Tibial nerve (tissue), 4 donors: ENCODE results near the gene ZNF467. TPM values are rescaled to one million over a fixed set of nuclear protein-coding genes. Genes with fewer than 3 reads are reported as not detected.

Experiments
- DNase-seq, 2 donors: peaks; one replicate each; pipeline ENCODE4 v3.0.0-alpha.2; 2019; ENCODE audit warnings: low spot score in 2 of 2
- H3K27ac ChIP-seq, 4 donors: fragments of 200-600 bp; sonication (generic) in 3 of 4; one replicate each; pipeline ENCODE4 v1.5.1; 2017 to 2019; ENCODE audit warnings: mild to moderate bottlenecking in 1 of 4
- H3K27me3 ChIP-seq, 2 donors: fragments of 200-600 bp; sonication (generic) in 1 of 2; one replicate each; pipeline versions ENCODE4 v1.5.1 to v1.6.0; 2017 to 2019
- H3K36me3 ChIP-seq, 3 donors: fragments of 200-600 bp; sonication (generic); one replicate each; pipeline ENCODE4 v1.5.1; 2018 to 2019
- H3K4me1 ChIP-seq, 4 donors: fragments of 200-600 bp; sonication (generic) in 3 of 4; one replicate each; pipeline ENCODE4 v1.5.1; 2017 to 2019
- H3K4me3 ChIP-seq, 4 donors: fragments of 200-600 bp; sonication (generic) in 3 of 4; one replicate each; pipeline ENCODE4 v1.5.1; 2017 to 2019; ENCODE audit warnings: mild to moderate bottlenecking in 1 of 4, moderate library complexity in 1 of 4
- H3K9me3 ChIP-seq, 4 donors: fragments of 200-600 bp; sonication (generic) in 3 of 4; one replicate each; pipeline ENCODE4 v1.5.1; 2017 to 2019
- CTCF ChIP-seq, 5 experiments: fragments of 200-600 bp in 3 of 5; fragments of 450-650 bp in 2 of 5; sonication (generic) in 3 of 5; IDR thresholded peaks; one replicate each; pipeline ENCODE4 v1.5.1; 2016 to 2019; ENCODE audit warnings: antibody characterized with exemption in 5 of 5, mild to moderate bottlenecking in 3 of 5, moderate library complexity in 2 of 5
- EP300 ChIP-seq, 2 donors: sonication (generic); formaldehyde crosslinking; IDR thresholded peaks; one replicate each; pipeline ENCODE4 v1.6.1; 2017; ENCODE audit warnings: antibody characterized with exemption in 2 of 2, mild to moderate bottlenecking in 1 of 2
- POLR2A ChIP-seq, 2 donors: fragments of 450-650 bp; IDR thresholded peaks; one replicate each; pipeline ENCODE4 v1.6.1; 2017; ENCODE audit warnings: antibody characterized with exemption in 2 of 2, mild to moderate bottlenecking in 2 of 2, moderate library complexity in 2 of 2
- WGBS, 2 donors: methylation state at CpG; one replicate each; pipeline ENCODE4 v1.1.5; 2018; 5-methylcytosine and 5-hydroxymethylcytosine counted together
- total RNA-seq, 4 donors: library from RNA; depleted of rRNA; stranded (reverse); fragments of >200 nt; gene quantifications; one replicate each; pipeline ENCODE4 v1.1.0, GENCODE V29; 2016

The ZNF467 gene
- total RNA-seq, 4 donors from 2014 or later, result 3.3 to 15.9 (median 5.5) TPM

GRCh38 chr7:149714910-149715471 lies 58.4 kb downstream of the ZNF467 start:
- peaks cover 0 to 20% (median 7%) of the 10 kb centered on the region in 4 donors for H3K9me3 ChIP-seq
- 2 to 4% methylated on average over 10 to 16 of the region's 48 CpGs for WGBS, 2 donors
- TF ChIP-seq EP300 (IDR thresholded peaks at IDR 0.05), result no peak
- no peak for TF ChIP-seq CTCF (IDR thresholded peaks at IDR 0.05)
- TF ChIP-seq POLR2A (IDR thresholded peaks at IDR 0.05), result no peak
- H3K27ac ChIP-seq, result peak overlapping the region; percentile 47 to 91 (median 82)
- peaks cover 0 to 8% (median 0%) of the 10 kb centered on the region in 3 donors for H3K36me3 ChIP-seq
- no peaks in the 10 kb centered on the region for H3K27me3 ChIP-seq
- H3K4me3 ChIP-seq, result peak overlapping the region; percentile 58 to 72 (median 62)
- peaks cover 0 to 44% (median 16%) of the 10 kb centered on the region in 4 donors for H3K4me1 ChIP-seq
- DNase-seq, result no peak

Other genes with a start within 250 kb of the ZNF467 start
- 10 to 100 TPM; 17.2 to 42.0 (median 29.4) TPM for gene ZNF862, start 64.8 kb upstream of the ZNF467 start, total RNA-seq
- gene ATP6V0E2, start 100.4 kb upstream of the ZNF467 start, total RNA-seq, result 10 to 100 TPM; 28.7 to 49.5 (median 38.1) TPM